Fibroblast of lung (primary cell): Measurements from ENCODE around the gene SRRD. TPM values are rescaled to one million over a fixed set of nuclear protein-coding genes. Genes with fewer than 3 reads are reported as not detected.
"Not testable (repeated sequence)": the region's sequence is repeated elsewhere in the genome, so short reads cannot be mapped to it uniquely, and the experiment has no call there.

ENCODE experiments used
- DNase-seq, 2 donors: peaks; one replicate each; pipeline versions ENCODE4 v3.0.0 to v3.0.0-alpha.2; 2010; ENCODE audit warnings: low read depth in 2 of 2
- H2AFZ ChIP-seq: 2 replicates; pipeline ENCODE4 v1.5.1; 2012; ENCODE audit warnings: low read length, control low read depth, inconsistent platforms
- H3K27ac ChIP-seq: 2 replicates; pipeline ENCODE4 v1.5.1; 2011; ENCODE audit warnings: low read length, control low read depth; ENCODE audit not compliant: insufficient read depth
- H3K27me3 ChIP-seq: 2 replicates; pipeline ENCODE4 v1.5.1; 2011; ENCODE audit warnings: mild to moderate bottlenecking, low read length; ENCODE audit not compliant: control insufficient read depth, insufficient read depth
- H3K36me3 ChIP-seq: 2 replicates; pipeline ENCODE4 v1.5.1; 2011; ENCODE audit warnings: low read length; ENCODE audit not compliant: control insufficient read depth, insufficient read depth
- H3K4me1 ChIP-seq: 2 replicates; pipeline ENCODE4 v1.5.1; 2011; ENCODE audit warnings: low read length; ENCODE audit not compliant: control insufficient read depth, insufficient read depth; ENCODE audit errors: extremely low read depth
- H3K4me2 ChIP-seq: 2 replicates; pipeline ENCODE4 v1.5.1; 2011; ENCODE audit warnings: low read length, control low read depth; ENCODE audit not compliant: insufficient read depth; ENCODE audit errors: extremely low read depth
- H3K4me3 ChIP-seq, 4 experiments: fragments of 200-600 bp in 1 of 4; sonication (generic) in 1 of 4; replicated peaks in 1 of 4; 2 replicates each; pipeline ENCODE4 v1.5.1; 2011 to 2016; ENCODE audit warnings: low read length in 4 of 4, low read depth in 3 of 4, mild to moderate bottlenecking in 3 of 4, control low read depth in 2 of 4, inconsistent platforms in 1 of 4, mixed read lengths in 1 of 4; ENCODE audit not compliant: insufficient read depth in 1 of 4; ENCODE audit errors: control extremely low read depth in 1 of 4
- H3K79me2 ChIP-seq: 2 replicates; pipeline ENCODE4 v1.5.1; 2012; ENCODE audit warnings: mild to moderate bottlenecking, low read length, inconsistent platforms; ENCODE audit not compliant: control insufficient read depth, insufficient read depth
- H3K9ac ChIP-seq: 2 replicates; pipeline ENCODE4 v1.5.1; 2011; ENCODE audit warnings: mild to moderate bottlenecking, low read length, control low read depth; ENCODE audit not compliant: insufficient read depth
- H3K9me3 ChIP-seq: 2 replicates; pipeline ENCODE4 v1.5.1; 2012; ENCODE audit warnings: low read depth, low read length; ENCODE audit not compliant: control insufficient read depth, insufficient read depth
- H4K20me1 ChIP-seq: 2 replicates; pipeline ENCODE4 v1.5.1; 2011; ENCODE audit warnings: low read length; ENCODE audit not compliant: control insufficient read depth, insufficient read depth; ENCODE audit errors: extremely low read depth
- EZH2 ChIP-seq: IDR thresholded peaks from 2 replicates; pipeline ENCODE4 v1.5.1; 2012; ENCODE audit warnings: low read length, control low read depth, mild to moderate bottlenecking; ENCODE audit errors: missing control alignments
- polyA plus RNA-seq, 2 donors: library from polyadenylated mRNA; depleted of rRNA in 1 of 2; stranded (reverse) in 1 of 2; unstranded in 1 of 2; fragments of >200 nt; gene quantifications; 2 replicates each; pipeline ENCODE4 v1.2.1, GENCODE V29; 2011 to 2012; ENCODE audit warnings: missing spikeins in 1 of 2
- total RNA-seq: library from RNA; depleted of rRNA; stranded (reverse); fragments of >200 nt; gene quantifications from 2 replicates; pipeline ENCODE4 v1.2.1, GENCODE V29; 2014
- TF ChIP-seq, protein P1 (sequence below), 2 donors: IDR thresholded peaks in 1 of 2; conservative IDR thresholded peaks in 1 of 2; 1 replicate in 1 of 2; 2 replicates in 1 of 2; pipeline ENCODE4 v1.5.1; 2011 to 2012; ENCODE audit warnings: low read length in 2 of 2, control low read depth in 1 of 2, inconsistent platforms in 1 of 2, low read depth in 1 of 2, mild to moderate bottlenecking in 1 of 2

SRRD gene
- total and polyA plus RNA-seq, 2 donors (not counting 1 experiment from before 2014, with no cell fraction given), result 7.9 to 30.0 TPM

DNA sequence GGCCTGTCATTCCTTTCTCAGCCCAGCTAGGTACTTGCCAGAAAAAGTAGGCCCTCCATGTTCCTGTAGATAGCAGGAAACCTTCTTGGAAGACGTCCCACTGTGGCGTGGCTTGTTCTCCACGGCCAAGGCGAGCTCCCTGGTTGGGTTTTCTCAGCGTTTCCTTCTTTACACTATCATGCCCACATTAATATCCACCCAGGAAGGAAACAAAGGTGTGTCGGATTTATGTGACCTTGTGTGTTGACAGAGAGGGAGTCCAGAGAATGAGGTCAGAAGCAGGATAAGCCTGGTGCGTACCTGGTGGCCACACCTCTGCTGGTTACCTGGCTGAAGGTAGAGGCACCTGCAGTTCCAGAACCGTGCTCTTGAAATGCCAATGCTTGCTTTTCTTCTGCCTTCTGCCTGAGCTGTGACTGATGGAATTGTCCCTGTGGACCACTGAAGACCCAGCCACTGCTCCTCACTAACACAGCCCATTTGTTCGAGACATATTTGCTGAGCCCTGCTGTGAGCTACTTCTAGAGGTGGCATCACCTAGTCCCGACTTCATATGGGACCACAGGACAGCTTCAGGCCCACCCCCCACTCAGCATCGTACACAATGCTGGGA is 46.7 kb upstream of the SRRD start:
- Histone ChIP-seq H3K4me2 (no peak overlapping the region), H3K36me3 (no peaks in the 10 kb centered on the region), H3K79me2 (no peaks in the 10 kb centered on the region), H3K27me3 (no peaks in the 10 kb centered on the region), H3K9me3 (no peaks in the 10 kb centered on the region), H3K9ac (no peak overlapping the region), H3K4me1 (no peaks in the 10 kb centered on the region), H4K20me1 (no peaks in the 10 kb centered on the region), H3K4me3 (no peak overlapping the region), H3K27ac (no peak overlapping the region), H2AFZ (no peak overlapping the region)
- no peak for TF ChIP-seq EZH2
- TF ChIP-seq, protein P1, sequence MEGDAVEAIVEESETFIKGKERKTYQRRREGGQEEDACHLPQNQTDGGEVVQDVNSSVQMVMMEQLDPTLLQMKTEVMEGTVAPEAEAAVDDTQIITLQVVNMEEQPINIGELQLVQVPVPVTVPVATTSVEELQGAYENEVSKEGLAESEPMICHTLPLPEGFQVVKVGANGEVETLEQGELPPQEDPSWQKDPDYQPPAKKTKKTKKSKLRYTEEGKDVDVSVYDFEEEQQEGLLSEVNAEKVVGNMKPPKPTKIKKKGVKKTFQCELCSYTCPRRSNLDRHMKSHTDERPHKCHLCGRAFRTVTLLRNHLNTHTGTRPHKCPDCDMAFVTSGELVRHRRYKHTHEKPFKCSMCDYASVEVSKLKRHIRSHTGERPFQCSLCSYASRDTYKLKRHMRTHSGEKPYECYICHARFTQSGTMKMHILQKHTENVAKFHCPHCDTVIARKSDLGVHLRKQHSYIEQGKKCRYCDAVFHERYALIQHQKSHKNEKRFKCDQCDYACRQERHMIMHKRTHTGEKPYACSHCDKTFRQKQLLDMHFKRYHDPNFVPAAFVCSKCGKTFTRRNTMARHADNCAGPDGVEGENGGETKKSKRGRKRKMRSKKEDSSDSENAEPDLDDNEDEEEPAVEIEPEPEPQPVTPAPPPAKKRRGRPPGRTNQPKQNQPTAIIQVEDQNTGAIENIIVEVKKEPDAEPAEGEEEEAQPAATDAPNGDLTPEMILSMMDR (conservative IDR thresholded peaks at IDR 0.05 in 1 of 2, IDR thresholded peaks at IDR 0.05 in 1 of 2; ENCODE audit: low read depth in 1 of 2, low read length in 2 of 2), result no peak
- DNase-seq, result no peak

DNA sequence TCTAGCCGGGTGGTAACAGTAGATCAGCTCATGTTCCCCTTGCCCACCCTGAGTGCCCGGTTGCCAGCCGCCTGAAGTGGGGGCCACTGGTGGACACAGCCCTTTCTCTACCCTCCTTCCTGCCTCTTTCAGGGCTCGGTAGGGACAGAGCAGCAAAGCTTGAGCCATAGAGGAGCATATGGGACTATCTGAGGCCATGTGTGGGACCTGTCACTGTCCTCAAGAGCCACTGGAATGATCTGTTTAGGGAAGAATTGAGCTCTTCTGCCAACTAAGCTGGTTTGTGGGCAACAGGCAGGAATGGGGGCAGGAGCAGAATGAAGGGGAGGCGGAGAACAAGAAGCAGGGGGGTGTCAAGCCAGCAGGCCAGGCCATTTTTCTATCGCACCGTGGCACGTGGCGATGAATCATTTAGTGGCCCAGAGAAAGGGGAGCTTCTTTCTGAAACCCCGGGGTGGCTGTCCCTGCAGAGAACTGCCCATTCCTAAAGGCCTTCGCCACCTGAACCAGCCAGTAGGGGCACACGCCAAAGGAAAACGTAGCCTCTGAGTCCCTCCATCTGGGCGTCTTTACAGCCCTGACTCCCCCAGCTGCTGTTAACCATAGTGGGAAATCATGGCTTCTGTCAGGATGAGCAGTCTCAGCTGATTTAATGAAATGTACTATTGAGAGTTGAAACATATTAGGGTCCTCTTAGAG is 45.8 kb upstream of the SRRD start:
- Histone ChIP-seq H3K4me1 (no peaks in the 10 kb centered on the region), H2AFZ (no peak overlapping the region), H3K27ac (no peak overlapping the region), H3K4me3 (no peak overlapping the region), H3K9me3 (no peaks in the 10 kb centered on the region), H3K79me2 (no peaks in the 10 kb centered on the region), H3K27me3 (no peaks in the 10 kb centered on the region), H3K36me3 (no peaks in the 10 kb centered on the region), H3K9ac (no peak overlapping the region), H4K20me1 (no peaks in the 10 kb centered on the region), H3K4me2 (no peak overlapping the region)
- no peak for TF ChIP-seq EZH2
- TF ChIP-seq, protein P1 (conservative IDR thresholded peaks at IDR 0.05 in 1 of 2, IDR thresholded peaks at IDR 0.05 in 1 of 2; ENCODE audit: low read depth in 1 of 2, low read length in 2 of 2), result no peak
- no peak for DNase-seq

GRCh38 chr22:26438776-26439175 is 44.9 kb upstream of the SRRD start:
- H4K20me1 ChIP-seq, H3K79me2 ChIP-seq, H3K9me3 ChIP-seq, H3K4me1 ChIP-seq, H2AFZ ChIP-seq, H3K4me3 ChIP-seq, DNase-seq, H3K4me2 ChIP-seq, H3K36me3 ChIP-seq, H3K27me3 ChIP-seq, H3K27ac ChIP-seq, H3K9ac ChIP-seq: not testable (repeated sequence)
